Measurements from ENCODE around the gene PIGK.

Gene PIGK

GRCh38 chr1:77232829-77233228, 13.6 kb upstream of the PIGK start:
- no peak for ATAC-seq
- TF ChIP-seq BACH2 (CRISPR knock-in tag; IDR thresholded peaks at IDR 0.05; ENCODE audit: borderline replicate concordance), result no peak
- TF ChIP-seq TSHZ2 (CRISPR knock-in tag; IDR thresholded peaks at IDR 0.05), result no peak
- no peak for TF ChIP-seq GLIS3 (CRISPR knock-in tag; IDR thresholded peaks at IDR 0.05)
- TF ChIP-seq ARNTL (CRISPR knock-in tag; IDR thresholded peaks at IDR 0.05; ENCODE audit: borderline replicate concordance, low read depth), result no peak
- no peak for TF ChIP-seq TOX (CRISPR knock-in tag; IDR thresholded peaks at IDR 0.05; ENCODE audit: borderline replicate concordance)
- TF ChIP-seq CREB5 (CRISPR knock-in tag; IDR thresholded peaks at IDR 0.05; ENCODE audit: low read depth), result no peak
- TF ChIP-seq ZNF565 (CRISPR knock-in tag; conservative IDR thresholded peaks at IDR 0.05; ENCODE audit: low read depth), result no peak
- TF ChIP-seq OSR1 (CRISPR knock-in tag; IDR thresholded peaks at IDR 0.05), result no peak
- no peak for TF ChIP-seq SNAI2 (CRISPR knock-in tag; IDR thresholded peaks at IDR 0.05)
- TF ChIP-seq ZC3H10 (CRISPR knock-in tag; IDR thresholded peaks at IDR 0.05), result no peak
- no peak for TF ChIP-seq ZFP30 (CRISPR knock-in tag; IDR thresholded peaks at IDR 0.05)
- no peak for TF ChIP-seq ZNF70 (CRISPR knock-in tag; IDR thresholded peaks at IDR 0.05)
- TF ChIP-seq PPARA (CRISPR knock-in tag; IDR thresholded peaks at IDR 0.05; ENCODE audit: borderline replicate concordance), result no peak
- no peak for TF ChIP-seq ESRRG (CRISPR knock-in tag; IDR thresholded peaks at IDR 0.05)

- no peak for TF ChIP-seq POU6F1 (CRISPR knock-in tag; IDR thresholded peaks at IDR 0.05; ENCODE audit: borderline replicate concordance, low read depth)
- no peak for TF ChIP-seq ISL1 (CRISPR knock-in tag; IDR thresholded peaks at IDR 0.05)
- TF ChIP-seq SNAI2 (CRISPR knock-in tag; IDR thresholded peaks at IDR 0.05), result no peak
- no peak for TF ChIP-seq ZFP3 (CRISPR knock-in tag; IDR thresholded peaks at IDR 0.05)
- TF ChIP-seq GLIS3 (CRISPR knock-in tag; IDR thresholded peaks at IDR 0.05), result no peak
- TF ChIP-seq ZNF70 (CRISPR knock-in tag; IDR thresholded peaks at IDR 0.05), result no peak
- TF ChIP-seq CREB5 (CRISPR knock-in tag; IDR thresholded peaks at IDR 0.05; ENCODE audit: low read depth), result no peak
- TF ChIP-seq ZNF8 (CRISPR knock-in tag; IDR thresholded peaks at IDR 0.05), result no peak
- no peak for TF ChIP-seq ZNF565 (CRISPR knock-in tag; conservative IDR thresholded peaks at IDR 0.05; ENCODE audit: low read depth)
- no peak for TF ChIP-seq PPARA (CRISPR knock-in tag; IDR thresholded peaks at IDR 0.05; ENCODE audit: borderline replicate concordance)
- no peak for TF ChIP-seq ARNTL (CRISPR knock-in tag; IDR thresholded peaks at IDR 0.05; ENCODE audit: borderline replicate concordance, low read depth)
- no peak for TF ChIP-seq OSR1 (CRISPR knock-in tag; IDR thresholded peaks at IDR 0.05)
- TF ChIP-seq CSDC2 (CRISPR knock-in tag; IDR thresholded peaks at IDR 0.05), result no peak
- TF ChIP-seq ZC3H10 (CRISPR knock-in tag; IDR thresholded peaks at IDR 0.05), result no peak
- TF ChIP-seq TCF4 (CRISPR knock-in tag; IDR thresholded peaks at IDR 0.05; ENCODE audit: borderline replicate concordance), result no peak
- no peak for TF ChIP-seq BACH2 (CRISPR knock-in tag; IDR thresholded peaks at IDR 0.05; ENCODE audit: borderline replicate concordance)
- TF ChIP-seq TOX (CRISPR knock-in tag; IDR thresholded peaks at IDR 0.05; ENCODE audit: borderline replicate concordance), result no peak
- ATAC-seq, result no peak
Measured at GRCh38 chr1:77230051-77230450, 10.8 kb upstream of the PIGK start.

GRCh38 chr1:77228836-77229235, 9.6 kb upstream of the PIGK start:
- ATAC-seq, result no peak
- TF ChIP-seq TCF4 (CRISPR knock-in tag; IDR thresholded peaks at IDR 0.05; ENCODE audit: borderline replicate concordance), result no peak
- TF ChIP-seq CSRNP3 (CRISPR knock-in tag; IDR thresholded peaks at IDR 0.05), result no peak
- no peak for TF ChIP-seq TSHZ2 (CRISPR knock-in tag; IDR thresholded peaks at IDR 0.05)
- TF ChIP-seq SNAI2 (CRISPR knock-in tag; IDR thresholded peaks at IDR 0.05), result no peak
- no peak for TF ChIP-seq ZFP3 (CRISPR knock-in tag; IDR thresholded peaks at IDR 0.05)

All from SK-N-SH treated with all-trans-retinoic acid at 6 μM for 48 hours (cell line).